ENCODE measurements around the gene IGFBPL1. TPM values are rescaled to one million over a fixed set of nuclear protein-coding genes. Genes with fewer than 3 reads are reported as not detected.

The IGFBPL1 gene
- total RNA-seq, 1 experiment from 2014 or later, result 13.7 TPM

- in situ Hi-C loops (cut with HindIII; ENCODE audit: low pct_unique_long_range_greater_than_20kb, low sequenced_read_pairs) (no loop called here), intact Hi-C loops (cut with micrococcal nuclease; ENCODE audit: unreplicated experiment) (loop anchor here (10.0 kb wide), 1 partner anchor 496 kb away; no protein-coding TSS in a partner anchor)
- H3K27me3 ChIP-seq (ENCODE audit: control insufficient read depth, insufficient read depth, low read length), result no peaks in the 10 kb centered on the region
- ATAC-seq, result no peak
- TF ChIP-seq REST (IDR thresholded peaks at IDR 0.05; ENCODE audit: insufficient read depth in 1 of 2, low read depth in 2 of 2, low read length in 1 of 2), result no peak
- TF ChIP-seq SIN3A (IDR thresholded peaks at IDR 0.05; ENCODE audit: borderline replicate concordance, insufficient read depth, low read depth, low read length), result no peak
- TF ChIP-seq CTCF (IDR thresholded peaks at IDR 0.05), result no peak
- no peak for TF ChIP-seq POLR2AphosphoS5 (IDR thresholded peaks at IDR 0.05; ENCODE audit: low read depth, low read length)
- no peak for TF ChIP-seq TCF7L2 (IDR thresholded peaks at IDR 0.05; ENCODE audit: low read depth, low read length)
- POLR2A ChIA-PET, result no interaction called here
- DNase-seq (ENCODE audit: low read depth, low spot score), result no peak
- CTCF ChIA-PET, result no interaction called here
- no TSS peak for BruUV-seq (replicated peaks)
- H3K9me3 ChIP-seq (ENCODE audit: control insufficient read depth, insufficient read depth, low read depth, low read length), result no peaks in the 10 kb centered on the region
- no peak overlapping the region for H3K27ac ChIP-seq (ENCODE audit: low read length)
- H3K4me3 ChIP-seq (ENCODE audit: low read depth in 2 of 2, low read length in 2 of 2), result no peak overlapping the region
- no peaks in the 10 kb centered on the region; the same call in 1 of the 2 replicates for H3K36me3 ChIP-seq (ENCODE audit: control insufficient read depth, insufficient read depth, low read length)
- H3K4me1 ChIP-seq (ENCODE audit: control insufficient read depth, insufficient read depth, low read length), result no peaks in the 10 kb centered on the region; the same call in 1 of the 2 replicates
Observed at GRCh38 chr9:38390851-38391250, 33.4 kb downstream of the IGFBPL1 start.

GRCh38 chr9:38390442-38390841, 33.8 kb downstream of the IGFBPL1 start:
- no TSS peak for BruUV-seq (replicated peaks)
- intact Hi-C loops (cut with micrococcal nuclease; ENCODE audit: unreplicated experiment), result loop anchor here (10.0 kb wide), 1 partner anchor 496 kb away; no protein-coding TSS in a partner anchor
- ATAC-seq, result no peak
- Histone ChIP-seq H3K27ac (ENCODE audit: low read length) (no peak overlapping the region), H3K4me1 (ENCODE audit: control insufficient read depth, insufficient read depth, low read length) (no peaks in the 10 kb centered on the region; the same call in 1 of the 2 replicates), H3K27me3 (ENCODE audit: control insufficient read depth, insufficient read depth, low read length) (no peaks in the 10 kb centered on the region), H3K9me3 (ENCODE audit: control insufficient read depth, insufficient read depth, low read depth, low read length) (no peaks in the 10 kb centered on the region), H3K4me3 (ENCODE audit: low read depth in 2 of 2, low read length in 2 of 2) (no peak overlapping the region), H3K36me3 (ENCODE audit: control insufficient read depth, insufficient read depth, low read length) (no peaks in the 10 kb centered on the region; the same call in 1 of the 2 replicates)
- POLR2A ChIA-PET, result no interaction called here
- no peak for TF ChIP-seq SIN3A (IDR thresholded peaks at IDR 0.05; ENCODE audit: borderline replicate concordance, insufficient read depth, low read depth, low read length)
- no peak for TF ChIP-seq REST (IDR thresholded peaks at IDR 0.05; ENCODE audit: insufficient read depth in 1 of 2, low read depth in 2 of 2, low read length in 1 of 2)
- no peak for TF ChIP-seq CTCF (IDR thresholded peaks at IDR 0.05)
- no peak for TF ChIP-seq TCF7L2 (IDR thresholded peaks at IDR 0.05; ENCODE audit: low read depth, low read length)
- TF ChIP-seq POLR2AphosphoS5 (IDR thresholded peaks at IDR 0.05; ENCODE audit: low read depth, low read length), result no peak
- no peak for DNase-seq (ENCODE audit: low read depth, low spot score)
- CTCF ChIA-PET, result no interaction called here
- in situ Hi-C loops (cut with HindIII; ENCODE audit: low pct_unique_long_range_greater_than_20kb, low sequenced_read_pairs), result no loop called here

All from Panc1 (cell line).